Fibroblast of skin of abdomen (primary cell): Measurements from ENCODE around the gene MCM3AP.
"Not testable (repeated sequence)": the region's sequence is repeated elsewhere in the genome, so short reads cannot be mapped to it uniquely, and the experiment has no call there.

ENCODE experiments used
- DNase-seq: peaks from one replicate; pipeline ENCODE4 v3.0.0-alpha.2; 2013

The MCM3AP gene

DNA sequence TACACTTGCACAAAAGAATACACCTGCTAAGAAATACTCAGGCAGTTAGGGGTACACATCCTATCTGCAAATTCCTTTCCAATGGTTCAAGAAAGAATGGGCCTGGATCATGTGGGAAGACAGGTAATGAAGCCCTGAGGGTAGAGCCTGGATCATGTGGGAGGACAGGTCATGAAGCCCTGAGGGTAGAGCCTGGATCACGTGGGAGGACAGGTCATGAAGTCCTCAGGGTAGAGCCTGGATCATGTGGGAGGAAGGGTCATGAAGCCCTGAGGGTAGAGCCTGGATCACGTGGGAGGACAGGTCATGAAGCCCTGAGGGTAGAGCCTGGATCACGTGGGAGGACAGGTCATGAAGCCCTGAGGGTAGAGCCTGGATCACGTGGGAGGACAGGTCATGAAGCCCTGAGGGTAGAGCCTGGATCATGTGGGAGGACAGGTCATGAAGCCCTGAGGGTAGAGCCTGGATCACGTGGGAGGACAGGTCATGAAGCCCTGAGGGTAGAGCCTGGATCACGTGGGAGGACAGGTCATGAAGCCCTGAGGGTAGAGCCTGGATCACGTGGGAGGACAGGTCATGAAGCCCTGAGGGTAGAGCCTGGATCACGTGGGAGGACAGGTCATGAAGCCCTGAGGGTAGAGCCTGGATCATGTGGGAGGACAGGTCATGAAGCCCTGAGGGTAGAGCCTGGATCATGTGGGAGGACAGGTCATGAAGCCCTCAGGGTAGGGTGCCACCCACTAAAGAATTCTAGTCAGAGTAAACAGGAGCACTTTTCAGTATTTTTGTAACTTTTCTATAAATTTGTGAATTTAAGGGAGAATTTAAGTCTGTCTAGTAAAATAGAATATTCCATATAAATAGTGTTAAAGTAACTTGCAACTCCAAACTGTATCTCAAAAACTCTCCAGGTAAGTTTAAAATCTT is 84.3 kb downstream of the MCM3AP start:
- DNase-seq = not testable (repeated sequence)

DNA sequence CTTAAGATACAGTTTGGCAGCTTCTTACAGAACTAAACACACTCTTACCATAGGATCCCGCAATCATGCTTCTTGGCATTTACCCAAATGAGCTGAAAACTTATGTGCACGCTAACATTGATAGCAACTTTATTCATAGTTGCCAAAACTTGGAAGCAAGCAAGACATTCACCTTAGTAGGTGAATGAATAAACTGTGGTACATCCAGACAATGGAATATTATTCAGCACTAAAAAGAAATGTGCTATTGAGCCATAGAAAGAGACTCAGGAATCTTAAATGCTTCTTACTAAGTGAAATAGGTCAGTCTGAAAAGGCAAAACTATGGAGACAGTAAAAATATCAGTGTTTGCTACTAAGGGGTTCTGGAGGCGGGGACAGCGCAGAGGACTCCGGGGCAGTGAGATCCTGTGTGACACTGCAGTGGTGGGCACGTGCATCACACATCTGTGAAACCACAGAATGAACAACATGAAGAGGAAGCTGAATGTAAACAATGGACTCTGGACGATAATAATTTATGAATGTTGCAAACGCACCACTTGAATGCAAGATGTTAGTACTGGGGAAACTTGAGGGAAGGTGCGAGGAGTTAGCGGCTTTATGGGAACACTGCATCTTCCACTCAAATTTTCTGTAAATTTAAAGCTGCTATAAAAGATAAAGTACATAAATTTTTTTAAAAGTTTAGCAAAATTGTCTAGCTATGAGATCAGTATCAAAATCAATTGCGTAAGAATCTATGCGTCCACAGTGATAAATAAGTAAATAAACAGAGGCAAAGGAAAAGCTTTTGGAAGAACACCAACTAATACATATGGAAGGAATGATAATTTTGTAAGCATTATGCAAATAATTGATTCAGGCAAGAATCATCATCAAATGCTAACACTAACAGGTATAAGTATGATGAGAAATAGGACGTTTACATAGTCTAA is 85.7 kb downstream of the MCM3AP start:
- no peak for DNase-seq

DNA sequence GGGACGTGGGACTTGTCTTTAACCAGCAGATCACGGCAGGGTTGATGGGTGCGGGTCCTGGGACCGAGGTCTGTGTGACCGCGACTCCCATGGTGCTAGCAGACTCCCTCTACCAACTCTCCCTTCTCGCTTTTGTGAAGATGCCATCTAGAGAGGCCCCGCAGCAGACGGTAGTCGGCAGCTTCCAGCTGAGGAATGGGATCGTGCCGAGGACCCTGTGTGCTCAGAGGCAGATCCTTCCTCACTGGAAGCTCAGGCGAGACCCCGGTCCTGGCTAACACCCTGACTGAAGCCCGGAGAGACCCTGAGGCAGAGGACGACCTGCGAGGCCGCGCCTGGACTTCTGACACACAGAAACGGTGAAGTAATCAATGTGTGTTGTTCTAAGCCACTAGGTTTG is 88.7 kb downstream of the MCM3AP start:
- no peak for DNase-seq

DNA sequence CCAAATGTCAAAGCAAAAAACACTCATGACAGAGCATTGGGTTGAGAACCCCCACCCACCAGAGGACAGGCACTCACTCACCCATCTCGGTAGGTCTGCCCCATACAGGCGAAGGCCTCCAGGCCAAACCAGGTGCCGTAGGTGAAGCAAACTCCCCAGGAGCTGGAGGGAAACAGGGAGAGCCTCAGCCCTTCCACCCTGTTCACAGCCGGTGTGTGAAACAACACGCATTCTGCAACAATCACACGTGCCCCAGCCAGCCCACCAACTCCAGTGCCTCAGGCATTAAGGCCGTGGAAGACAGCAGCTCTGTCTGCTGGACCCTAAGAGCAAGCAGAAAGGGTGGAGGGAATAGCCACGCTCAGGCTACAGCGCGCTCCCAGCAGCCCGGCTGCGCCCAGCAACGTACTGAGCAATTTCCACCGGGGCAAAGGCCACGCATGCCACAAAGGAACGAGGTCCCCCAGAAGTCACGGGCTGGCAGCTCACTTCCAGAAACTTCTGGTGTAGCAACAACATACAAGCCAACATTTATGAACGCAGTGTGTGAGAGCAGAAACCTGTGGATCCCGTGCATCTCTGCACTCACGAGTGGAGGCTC is 89.7 kb downstream of the MCM3AP start:
- DNase-seq = no peak

DNA sequence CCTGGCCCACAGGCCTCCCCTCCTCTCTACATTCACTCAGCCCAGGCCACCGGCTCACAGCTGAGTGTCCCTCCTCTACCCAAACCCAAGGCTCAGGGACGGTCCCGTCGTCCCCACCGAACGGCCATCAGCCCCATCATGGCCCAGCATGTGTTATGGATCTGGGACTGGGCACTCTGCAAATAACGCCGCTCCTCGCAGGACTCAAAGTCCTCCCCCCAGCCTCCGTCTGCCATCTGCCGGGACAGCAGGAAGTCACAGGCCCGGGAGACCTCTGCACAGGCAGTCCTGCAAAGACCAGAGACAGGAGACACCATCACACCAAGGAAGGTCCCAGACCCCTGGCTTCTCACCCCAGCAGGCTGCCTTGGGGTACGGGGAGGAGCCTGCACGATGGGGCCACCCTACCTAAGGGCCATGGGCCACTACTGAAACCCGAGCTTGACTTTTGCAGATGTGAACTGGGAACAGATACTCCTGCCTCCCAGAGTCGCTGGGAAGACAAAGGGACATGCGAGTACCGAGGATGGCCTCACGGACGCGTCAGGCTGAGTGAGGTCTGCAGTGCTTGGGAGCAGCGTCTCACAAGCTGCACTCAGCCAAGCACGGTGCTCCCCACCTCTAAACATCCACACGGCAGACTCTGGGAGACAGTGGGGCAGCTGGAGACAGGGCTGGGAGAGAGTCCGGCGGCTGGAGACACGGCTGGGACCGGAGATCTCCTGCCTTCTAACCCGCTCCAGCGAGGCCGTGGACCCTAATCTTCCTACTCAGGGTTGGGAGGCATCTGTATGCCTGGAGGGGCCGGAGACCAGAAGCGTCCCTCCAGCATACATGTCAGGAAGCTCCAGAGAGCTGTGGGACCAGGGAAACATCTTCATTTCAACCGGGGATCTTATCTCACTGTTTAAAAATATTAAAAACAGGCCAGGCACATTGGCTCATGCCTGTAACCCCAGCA is 90.8 kb downstream of the MCM3AP start:
- no peak for DNase-seq

DNA sequence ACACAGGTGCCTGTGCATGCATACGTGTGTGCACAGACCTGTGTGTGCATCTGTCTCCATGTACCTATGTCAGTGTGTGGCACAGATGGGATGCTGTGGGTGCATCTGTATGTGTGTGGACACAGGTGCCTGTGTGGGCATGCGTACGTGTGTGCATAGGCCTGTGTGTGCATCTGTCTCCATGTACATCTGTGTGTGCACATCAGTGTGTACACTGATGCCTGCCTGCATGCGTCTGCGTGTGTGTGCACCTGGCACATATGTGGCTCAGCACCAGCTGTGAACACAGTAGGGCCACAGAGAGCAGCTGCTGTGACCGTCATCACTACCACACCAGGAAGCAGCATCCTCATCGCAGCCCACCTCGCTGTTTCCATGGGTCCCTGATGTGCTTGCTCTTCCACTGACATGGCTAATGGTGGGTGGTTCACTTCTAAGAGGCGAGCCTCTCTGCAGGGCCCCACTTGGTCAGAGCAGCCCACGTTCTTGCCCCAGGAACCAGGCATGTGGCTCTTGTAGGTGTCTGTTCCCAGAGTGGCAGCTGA is 91.5 kb downstream of the MCM3AP start:
- DNase-seq = no peak

DNA sequence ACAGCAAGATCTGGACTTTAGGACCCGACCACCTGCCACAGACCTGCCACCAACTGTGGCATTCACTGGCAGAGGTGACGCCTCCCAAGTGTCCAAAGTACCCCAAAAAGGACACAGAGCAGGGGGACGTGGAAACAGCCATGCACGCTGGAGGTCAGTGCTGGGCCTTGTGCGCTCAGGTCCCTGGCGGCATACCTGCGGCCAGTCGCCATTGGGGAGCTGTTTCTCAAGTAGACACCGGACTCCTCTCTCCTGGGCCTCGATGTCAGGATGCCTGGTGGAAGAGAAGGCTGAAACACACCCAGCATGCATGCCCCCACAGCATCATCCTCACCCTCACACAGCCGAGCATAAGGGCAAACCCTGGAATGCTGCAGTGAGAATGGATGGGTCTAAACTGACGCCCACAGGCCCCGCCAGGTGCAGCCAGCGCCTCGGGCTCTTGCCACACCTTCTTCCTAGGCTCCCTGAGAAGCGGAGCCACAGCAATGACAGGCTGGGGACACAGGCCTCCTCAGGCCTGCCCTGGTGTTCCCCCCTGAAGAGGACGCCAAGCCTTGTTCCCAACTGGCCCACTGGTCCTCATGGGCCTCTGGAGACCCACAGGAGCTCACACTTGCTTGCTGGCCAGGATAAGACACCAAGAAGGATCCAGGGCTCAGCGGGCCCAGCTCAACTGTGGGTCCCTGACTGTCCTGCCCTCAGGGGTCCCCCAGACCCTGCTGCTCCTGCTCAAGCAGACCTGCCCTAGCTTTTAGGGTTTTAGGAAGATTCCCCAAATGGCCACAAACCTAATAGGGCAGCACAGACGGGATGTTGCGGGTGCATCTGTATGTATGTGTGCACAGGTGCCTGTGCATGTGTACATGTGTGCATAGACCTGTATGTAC is 93.5 kb downstream of the MCM3AP start:
- DNase-seq = no peak

DNA sequence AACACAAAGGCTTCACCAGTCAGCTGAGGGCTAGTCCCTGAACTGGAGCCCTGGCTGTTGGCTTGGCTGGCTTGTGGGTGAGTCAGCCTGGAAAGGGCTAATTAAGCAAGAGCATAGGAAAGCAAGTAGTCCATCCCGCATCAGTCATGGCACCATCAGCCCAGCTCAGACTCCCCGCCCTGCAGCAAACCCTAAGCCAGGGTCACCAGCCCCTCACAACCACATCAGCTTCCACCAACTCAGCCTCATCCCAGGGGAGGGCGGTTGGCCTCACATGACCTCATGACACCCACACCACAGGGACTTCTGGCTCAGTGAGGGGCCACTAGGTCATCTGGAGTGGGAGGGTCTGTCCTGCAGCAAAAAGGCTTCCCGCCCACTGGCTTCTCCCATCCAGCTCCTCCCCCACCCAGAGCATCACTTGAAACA is 94.1 kb downstream of the MCM3AP start:
- DNase-seq = peak; percentile 66

DNA sequence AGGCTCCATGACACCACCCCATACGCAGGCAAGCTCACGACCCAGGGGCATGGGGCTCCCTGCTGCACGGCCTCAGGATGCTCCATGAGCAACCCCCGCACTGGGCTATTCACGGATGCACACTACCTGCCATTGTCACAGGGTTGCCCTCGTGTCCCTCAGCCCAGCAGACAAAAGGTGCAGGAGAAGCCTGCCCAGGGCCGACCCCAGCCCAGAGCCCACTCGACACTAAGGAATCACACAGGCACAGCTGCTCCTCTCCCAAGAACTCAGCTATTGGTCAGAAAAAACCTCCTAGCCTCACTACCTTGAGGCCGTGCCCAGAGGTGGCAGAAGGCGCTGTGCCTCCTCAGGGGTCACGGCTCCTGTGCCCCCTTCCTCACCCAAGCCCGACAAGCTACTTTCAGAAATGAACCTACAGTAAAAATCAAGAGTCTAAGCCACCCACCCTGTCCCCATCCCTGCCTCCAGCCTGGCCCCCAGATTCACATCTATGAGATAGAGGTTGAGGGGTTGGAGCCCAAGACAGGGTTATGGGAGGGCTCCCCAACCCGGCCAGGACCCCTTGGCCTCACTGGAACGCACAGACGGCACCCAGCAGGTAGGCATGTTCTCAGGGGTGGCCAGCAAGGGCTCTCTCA is 94.8 kb downstream of the MCM3AP start:
- DNase-seq = no peak

DNA sequence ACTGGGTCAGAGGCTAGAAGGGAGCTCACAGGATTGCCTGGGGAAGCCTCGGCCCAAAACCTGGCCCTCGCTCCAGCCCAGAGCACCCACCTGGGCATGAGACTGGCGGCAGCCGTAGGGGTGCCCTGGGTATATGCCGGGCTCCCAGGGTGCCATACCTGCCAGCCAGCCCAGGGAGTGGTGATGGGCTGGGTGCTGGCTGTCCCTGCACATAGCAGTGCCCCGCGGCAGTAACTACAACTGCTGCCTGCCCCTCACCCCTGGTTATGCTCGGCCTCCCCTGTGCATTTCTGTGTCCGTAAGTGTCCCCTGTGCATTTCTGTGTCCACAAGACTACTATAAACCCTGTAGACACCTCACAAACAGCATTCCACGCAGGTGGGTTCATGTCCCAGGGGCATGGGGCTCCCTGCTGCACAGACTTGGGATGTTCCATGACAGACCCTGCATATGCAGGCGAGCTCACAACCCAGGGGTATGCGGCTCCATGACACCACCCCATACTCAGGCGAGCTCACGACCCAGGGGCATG is 95.4 kb downstream of the MCM3AP start:
- no peak for DNase-seq

DNA sequence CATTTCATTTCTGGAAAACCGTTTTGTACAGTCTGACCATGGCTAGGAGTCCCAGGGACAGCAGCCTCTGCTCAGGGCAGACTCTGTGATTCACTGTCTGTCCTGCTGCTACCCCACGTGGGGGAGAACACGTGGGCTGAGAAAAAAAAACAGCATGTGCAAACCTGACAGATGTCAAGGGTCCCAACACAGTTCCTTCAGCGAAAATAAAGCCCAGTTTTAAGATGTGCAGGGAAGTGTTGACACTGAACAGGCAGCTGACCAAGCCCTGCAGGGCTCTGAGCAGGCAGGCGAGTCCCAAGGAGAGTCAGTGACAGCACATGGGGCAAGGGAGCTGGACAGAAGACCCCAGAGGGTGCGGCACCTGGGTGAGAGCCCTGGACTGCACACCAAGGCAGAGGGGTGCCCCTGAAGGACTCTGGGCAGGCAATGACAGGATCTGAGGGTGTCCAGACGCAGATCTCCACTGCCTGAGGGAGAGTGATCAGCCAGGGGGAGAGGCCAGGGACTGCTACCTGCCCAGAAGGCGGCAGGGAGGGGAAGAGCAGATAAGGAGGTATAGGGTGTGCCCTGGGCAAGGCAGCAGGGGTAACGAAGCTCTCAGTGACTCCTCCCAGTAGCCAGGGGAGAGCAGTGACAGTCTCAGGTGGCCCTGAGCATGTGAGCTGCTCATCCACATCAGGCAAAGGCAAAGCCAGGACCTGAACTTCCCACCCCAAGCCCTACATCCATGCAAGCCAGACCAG is 96.0 kb downstream of the MCM3AP start:
- DNase-seq = peak; percentile 55

DNA sequence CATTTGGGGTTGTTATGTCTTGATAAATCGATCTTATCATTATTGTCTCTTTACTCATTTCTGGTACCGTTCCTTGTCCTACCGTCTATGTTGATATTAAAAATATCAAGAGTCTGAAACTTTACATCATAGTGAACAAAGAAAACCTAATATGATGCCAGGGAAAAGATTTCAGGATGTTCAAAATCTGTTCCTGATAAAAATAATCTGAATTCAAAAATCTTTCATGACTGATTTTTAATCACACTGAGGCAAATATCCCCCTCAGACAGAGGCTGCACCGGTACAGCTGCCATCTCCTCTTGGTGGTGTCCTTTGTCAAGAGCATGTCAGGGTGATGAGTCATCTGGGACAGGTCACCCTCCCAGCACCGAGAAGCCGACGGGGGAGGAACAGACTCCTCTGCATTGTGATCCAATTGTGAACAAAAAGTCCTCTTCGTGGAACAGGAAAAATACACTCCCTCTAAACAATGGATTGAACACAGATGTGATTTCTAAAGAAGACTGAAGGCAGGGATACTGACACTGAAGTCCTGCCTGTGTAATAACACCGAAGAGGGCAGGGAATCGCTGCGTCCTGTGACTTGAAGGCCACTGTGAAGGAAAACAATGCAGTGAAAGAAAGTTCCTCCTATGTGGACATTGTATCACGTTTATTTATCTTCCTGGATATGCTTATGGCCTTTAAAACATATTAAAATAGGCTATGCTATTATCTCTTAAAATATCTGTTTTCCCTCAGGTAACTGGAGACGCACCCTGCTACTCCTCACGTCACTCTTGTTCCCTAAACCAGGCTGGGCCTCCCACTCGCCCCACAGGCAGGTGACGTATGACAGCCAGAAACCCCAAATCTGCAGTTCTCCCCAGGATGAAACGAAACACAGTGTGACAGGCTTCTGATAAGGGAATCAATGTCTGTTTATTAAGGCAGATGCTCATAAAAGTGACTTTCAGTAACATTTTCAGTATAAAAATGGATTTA is 96.9 kb downstream of the MCM3AP start:
- DNase-seq = peak; percentile 55

DNA sequence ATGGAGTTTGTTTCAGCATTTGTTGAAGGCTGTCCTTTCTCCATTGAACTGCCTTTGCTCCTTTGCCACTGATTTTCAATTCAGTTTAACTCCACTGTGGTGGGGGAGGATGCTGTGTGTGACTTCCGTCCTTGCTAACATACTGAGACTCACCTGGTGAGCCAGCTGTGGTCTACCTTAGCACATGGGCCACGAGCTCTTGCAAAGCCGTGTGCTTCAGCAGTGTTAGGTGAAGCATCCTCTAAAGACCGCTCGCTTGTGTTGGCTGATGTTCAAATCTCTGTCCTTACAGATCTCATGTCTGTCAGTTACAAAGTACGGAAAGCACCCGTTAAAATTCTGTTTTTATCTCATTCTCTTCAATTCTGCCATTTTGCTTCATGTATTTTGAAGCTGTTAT is 97.6 kb downstream of the MCM3AP start:
- DNase-seq = no peak

DNA sequence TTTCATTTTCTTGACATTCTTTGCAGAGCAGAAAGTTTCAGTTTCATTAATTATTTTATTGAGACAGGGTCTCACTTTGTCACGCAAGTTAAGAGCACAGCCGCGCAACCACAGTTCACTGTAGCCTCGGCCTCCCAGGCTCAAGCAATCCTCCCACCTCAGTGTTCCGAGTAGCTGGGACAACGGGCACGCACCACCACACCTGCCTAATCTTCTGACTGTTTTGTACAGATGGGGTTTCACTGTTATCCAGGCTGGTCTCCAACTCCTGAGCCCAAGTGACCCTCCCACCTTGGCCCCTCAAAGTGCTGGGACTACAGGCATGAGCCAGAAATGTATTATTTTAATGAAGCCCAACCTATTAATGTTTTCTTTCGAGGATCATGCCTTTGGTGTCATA is 98.2 kb downstream of the MCM3AP start:
- no peak for DNase-seq

DNA sequence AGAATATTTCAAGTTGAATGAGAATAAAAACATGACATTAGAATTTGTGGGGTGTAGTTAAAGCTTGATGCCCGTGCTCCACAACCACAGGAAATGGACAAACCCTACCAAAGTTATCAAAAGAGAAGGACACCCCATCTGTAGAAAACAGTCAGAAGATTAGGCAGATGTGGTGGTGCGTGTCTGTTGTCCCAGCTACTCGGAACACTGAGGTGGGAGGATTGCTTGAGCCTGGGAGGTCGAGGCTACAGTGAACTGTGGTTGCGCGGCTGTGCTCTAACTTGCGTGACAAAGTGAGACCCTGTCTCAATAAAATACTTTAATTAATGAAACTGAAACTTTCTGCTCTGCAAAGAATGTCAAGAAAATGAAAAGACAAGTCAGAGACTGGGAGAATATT is 99.7 kb downstream of the MCM3AP start:
- DNase-seq = no peak
